GM21360 (cell line): ENCODE data around the gene CDH5.

Experiments used
- ATAC-seq: cut with Tn5 transposase; IDR thresholded peaks from one replicate; pipeline ENCODE4 v1.9.1; 2021; ENCODE audit warnings: mild to moderate bottlenecking, moderate library complexity; ENCODE audit not compliant: unreplicated experiment

The CDH5 gene

DNA sequence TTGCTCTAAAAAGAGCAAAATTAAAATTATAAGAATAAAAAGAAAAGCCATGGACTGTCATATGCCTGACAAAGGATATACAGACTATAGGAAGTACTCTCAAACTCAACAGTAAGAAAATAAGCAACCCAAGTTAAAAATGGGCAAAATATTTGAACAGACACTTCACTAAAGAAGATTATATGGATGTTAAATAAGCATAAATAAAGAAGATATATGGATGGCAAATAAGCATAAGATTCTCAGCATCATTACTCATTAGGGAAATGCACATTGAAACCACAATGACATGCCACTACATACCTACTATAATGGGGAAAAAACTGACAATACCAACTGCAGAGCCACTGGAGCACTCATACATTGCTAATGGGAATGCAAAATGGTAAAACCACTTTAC, 45.7 kb downstream of the CDH5 start:
- no peak for ATAC-seq

DNA sequence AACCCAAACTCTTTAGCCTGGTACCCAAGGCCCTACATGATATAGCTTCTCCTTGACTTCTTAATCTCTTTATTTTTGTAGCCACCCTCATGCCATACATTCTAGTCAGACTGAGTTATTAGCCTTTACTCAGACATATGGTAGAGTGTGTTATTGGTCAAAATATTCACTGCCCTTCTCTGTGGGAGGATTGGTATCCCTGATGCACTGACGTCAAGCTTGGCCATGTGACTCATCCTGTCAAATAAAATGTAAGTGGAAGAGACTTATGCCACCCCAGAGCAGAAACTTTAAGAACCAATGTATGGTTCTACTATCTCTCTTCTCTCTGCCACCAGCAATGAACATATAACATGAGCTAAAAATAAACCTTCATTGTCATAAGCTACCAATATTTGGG, 48.4 kb downstream of the CDH5 start:
- ATAC-seq, result no peak

- ATAC-seq, result no peak
Measured at GRCh38 chr16:66416136-66416535, 49.6 kb downstream of the CDH5 start.

GRCh38 chr16:66416939-66417700, 50.6 kb downstream of the CDH5 start:
- ATAC-seq, result no peak

GRCh38 chr16:66418165-66418962, 51.9 kb downstream of the CDH5 start:
- ATAC-seq, result no peak

- ATAC-seq, result no peak
Measured at GRCh38 chr16:66419527-66419926, 53.0 kb downstream of the CDH5 start.

GRCh38 chr16:66420396-66420795, 53.9 kb downstream of the CDH5 start:
- ATAC-seq, result no peak

- no peak for ATAC-seq
Measured at GRCh38 chr16:66421891-66422290, 55.4 kb downstream of the CDH5 start.

DNA sequence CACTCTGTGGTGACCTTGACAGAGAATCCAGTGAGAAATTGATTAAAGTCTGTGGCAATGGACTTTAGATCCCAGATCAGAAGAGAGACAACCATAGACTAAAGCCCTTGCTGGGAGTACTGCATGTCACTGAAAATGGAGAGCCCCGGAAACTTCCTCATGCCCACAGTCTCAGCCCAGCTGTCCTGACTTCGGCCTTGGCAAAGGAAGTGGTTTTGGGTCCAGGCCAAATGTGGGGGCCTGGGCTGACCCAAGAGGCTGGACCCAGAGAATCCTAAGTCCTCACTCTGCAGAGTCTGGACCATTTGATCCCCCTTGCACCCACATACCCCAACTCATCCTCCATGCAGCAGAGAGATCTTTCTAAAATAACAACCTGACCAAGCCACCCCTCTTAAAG, 55.9 kb downstream of the CDH5 start:
- ATAC-seq, result no peak

- ATAC-seq, result no peak
Measured at GRCh38 chr16:66423177-66423576, 56.7 kb downstream of the CDH5 start.

DNA sequence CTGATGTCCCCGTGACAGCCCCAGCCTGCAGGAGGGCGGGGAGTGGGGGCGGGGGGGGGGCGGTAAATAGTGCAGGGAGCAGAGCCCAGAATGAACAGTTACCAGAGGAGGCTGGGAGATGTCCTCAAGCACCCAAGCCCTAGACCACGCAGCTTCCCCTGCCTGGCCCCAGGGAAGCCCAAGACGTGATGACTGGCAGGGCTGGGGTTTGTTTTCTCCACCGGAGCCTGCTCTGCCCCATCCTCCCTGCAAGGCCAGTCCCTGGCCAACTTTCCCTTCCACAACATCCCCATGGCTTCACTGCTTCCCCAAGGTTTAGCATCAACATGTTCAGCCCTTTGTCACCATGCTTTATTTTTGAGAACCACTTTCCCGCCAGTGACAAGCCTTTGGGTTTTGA, 59.2 kb downstream of the CDH5 start:
- ATAC-seq, result no peak

DNA sequence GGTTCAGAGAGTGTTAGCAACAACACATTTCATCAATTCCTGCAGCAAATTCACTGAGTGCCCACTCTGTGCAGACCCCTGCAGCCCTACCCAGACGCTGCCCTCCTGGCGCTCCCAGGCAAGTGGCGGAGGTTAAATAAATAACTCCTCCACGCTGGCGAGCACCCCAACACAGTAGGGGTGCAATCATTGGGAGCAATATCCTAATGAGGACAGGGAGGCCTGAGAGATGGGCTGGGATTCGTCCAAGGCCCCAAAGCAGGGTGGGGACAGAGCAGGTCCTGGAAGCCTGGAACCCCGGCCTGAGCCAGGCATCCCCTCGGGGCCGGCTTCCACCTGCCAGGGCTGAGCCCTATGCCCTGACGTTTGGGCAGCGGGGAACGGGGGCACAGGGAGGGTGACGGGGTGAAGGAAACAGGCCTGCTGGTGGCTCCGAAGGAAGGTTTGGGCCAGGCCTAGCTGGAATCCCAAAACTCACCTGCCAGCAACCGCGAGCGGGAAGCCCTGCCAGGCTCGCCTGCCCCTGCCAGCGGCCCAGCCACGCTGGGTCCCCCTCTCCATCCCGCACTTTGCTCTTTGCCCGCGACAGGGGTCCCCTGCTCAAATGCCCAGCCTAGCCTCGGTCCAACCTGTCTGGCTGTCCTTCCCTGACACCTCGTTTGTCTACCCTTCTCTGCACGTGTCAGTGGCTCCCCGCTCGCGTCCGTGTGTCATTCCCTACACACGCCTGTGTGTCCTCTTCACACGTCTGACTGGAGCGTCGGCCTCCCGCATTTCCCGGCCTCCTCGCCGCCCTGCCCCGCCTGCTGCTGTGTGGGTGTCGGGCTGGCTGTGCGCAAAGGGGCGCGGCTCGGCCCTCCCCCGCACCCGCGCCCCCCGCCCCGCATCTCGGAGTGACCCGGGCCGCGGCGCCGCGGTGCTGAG, 59.9 kb downstream of the CDH5 start:
- no peak for ATAC-seq

GRCh38 chr16:66427036-66427860, 60.8 kb downstream of the CDH5 start, which contains the start of gene BEAN1:
BEAN1 (plus strand) TSS chr16:66427295; CDS start chr16:66437677, 10,382 bp downstream.
- ATAC-seq, result no peak

DNA sequence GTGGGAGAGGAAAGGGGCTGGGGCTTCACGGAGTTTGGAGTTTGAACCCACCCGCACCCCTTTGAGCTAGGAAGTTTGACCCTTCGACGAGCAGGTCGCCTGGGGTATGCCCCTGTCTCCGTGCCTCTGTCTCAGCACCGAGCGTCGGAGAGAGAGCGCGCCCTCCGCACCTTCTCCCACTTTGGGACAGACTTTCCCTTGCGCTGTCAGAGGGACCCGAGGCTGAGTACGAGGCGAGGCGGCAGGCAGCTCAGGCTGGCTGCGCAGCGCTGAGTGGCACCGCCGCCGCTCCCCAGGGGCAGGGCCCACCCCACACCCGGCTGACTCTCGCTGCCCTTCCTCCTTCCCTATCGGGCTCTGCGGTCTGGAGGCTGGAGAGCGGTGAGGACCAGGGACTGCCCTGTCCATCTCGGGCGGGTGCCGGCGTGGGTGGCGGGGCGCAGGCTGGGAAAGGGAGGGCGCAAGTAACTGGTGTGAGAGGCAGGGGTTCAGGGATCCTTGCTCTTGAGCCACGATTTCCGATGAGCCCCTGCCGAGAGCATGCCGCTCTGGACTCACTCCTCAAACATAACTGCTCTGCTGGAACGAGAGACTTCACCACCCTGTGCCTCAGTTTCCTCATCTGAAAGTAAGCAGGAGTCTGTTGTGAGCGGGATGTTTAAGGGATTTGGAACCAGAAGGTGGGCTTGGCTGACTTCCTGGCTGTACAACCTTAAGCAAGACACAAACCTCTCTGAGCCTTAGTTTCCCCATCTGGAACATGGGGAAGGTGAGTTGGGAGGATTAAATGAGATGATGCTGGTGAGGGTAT, 61.6 kb downstream of the CDH5 start:
- no peak for ATAC-seq

DNA sequence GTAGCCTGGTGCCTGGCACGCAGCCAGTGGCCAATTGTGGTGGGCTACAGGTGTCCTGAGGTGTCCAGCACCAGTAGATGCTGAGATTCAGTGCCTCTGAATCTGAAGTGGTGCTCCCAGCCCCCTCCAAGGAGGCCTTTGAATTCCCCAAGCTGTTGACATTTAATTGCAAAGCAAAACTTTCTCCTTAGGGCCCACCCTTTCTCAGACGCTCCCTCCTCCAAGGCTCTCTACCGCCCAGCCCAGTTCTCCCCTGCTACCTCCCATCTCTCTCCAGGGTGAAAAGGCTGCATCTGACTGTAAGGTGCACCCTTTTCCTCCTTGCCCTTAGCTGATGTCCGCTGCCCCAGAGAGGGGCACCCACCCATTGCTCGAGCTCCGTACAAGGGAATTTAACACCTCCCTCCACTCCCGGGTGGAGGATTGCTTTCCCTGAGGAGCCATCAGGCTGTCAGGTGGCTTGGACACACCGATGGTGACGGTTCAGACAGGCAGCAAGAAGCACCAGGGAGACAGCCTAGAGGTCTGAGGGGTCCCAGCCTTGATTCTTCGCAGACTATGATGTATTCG, 62.3 kb downstream of the CDH5 start:
- ATAC-seq, result no peak

DNA sequence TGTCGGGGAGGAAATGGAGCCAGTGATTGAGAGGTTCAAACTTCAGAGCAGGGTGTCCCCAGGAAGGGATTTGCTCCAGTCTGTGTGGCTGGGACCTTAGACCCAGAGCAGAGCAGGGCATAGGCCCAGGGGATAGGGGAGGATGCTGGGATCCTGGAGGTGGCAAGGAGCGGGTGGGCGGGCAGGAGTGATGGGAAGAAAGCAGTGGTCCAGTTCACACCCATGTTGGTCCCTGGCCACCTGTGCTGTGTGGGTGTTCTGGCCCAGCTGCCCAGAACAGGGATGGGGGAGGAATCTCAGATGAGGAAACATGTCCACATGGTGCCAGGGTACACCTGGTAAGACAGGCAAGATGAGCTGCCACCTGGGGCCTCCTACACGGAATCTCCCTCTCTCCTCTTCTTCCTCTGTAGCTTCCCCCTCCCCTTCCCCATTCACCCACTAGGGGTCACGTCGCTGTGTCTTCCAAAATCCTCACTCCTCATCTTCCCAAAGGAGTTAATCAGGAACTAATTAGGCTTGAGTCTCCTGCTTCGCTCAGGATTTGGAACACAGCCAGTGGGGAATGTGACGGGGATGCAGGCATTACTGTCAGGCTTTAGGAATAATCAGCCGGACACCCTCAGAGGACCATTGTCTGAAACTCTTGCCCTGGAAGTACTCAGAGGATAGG, 62.9 kb downstream of the CDH5 start:
- no peak for ATAC-seq

GRCh38 chr16:66430214-66430613, 63.7 kb downstream of the CDH5 start:
- ATAC-seq, result no peak

DNA sequence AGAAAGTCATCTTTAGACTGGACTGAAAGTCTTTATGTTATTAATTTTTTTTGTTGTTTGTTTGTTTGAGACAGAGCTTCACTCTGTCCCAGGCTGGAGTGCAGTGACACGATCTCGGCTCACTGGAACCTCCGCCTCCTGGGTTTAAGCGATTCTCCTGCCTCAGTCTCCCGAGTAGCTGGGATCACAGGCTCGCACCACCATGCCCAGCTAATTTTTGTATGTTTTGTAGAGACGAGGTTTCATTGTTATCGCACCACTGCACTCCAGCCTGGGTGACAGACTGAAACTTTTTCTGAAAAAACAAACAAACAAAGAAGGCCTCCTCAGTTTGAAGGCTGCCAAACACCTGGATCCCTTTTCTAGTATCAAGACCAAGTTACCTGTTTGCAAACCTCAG, 65.3 kb downstream of the CDH5 start:
- ATAC-seq, result no peak

DNA sequence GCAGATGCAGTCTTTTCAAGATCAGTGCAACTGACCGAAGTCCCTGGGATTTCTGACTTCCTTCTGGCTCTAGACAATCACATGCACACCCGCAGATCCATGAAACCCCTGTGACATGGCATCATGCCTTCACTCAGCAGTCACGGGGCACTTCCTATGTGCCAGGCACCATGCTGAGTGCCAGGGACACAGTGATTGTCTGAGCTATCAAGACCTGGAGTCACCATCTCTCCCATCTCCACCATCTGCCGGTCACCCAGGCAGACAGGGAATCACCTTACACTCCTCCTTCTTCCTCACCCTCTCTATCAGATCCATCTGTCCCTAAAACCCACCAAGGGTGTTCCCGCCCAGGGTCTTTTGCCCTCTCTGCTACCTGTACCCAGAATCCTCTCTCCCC, 65.9 kb downstream of the CDH5 start:
- no peak for ATAC-seq
